HG03175 (cell line): ENCODE results near the gene TSPYL1.

Experiments used
- ATAC-seq: cut with Tn5 transposase; IDR thresholded peaks from one replicate; pipeline ENCODE4 v1.9.1; 2021; ENCODE audit warnings: mild to moderate bottlenecking, moderate library complexity; ENCODE audit not compliant: unreplicated experiment

Gene TSPYL1

GRCh38 chr6:116265041-116265829, 14.5 kb downstream of the TSPYL1 start:
- ATAC-seq = no peak

DNA sequence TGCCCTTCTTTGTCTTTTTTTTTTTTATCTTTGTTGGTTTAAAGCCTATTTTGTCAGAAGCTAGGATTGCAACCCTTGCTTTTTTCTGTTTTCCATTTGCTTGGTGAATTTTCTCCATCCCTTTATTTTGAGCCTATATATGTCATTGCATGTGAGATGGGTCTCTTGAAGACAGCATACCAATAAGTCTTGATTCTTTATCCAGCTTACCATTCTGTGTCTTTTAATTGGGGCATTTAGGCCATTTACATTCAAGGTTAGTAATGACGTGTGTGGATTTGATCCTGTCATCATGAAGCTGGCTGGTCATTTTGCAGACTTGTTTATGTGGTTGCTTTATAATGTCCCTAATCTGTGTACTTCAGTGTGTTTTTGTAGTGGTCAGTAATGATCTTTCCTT, 16.4 kb downstream of the TSPYL1 start:
- no peak for ATAC-seq

DNA sequence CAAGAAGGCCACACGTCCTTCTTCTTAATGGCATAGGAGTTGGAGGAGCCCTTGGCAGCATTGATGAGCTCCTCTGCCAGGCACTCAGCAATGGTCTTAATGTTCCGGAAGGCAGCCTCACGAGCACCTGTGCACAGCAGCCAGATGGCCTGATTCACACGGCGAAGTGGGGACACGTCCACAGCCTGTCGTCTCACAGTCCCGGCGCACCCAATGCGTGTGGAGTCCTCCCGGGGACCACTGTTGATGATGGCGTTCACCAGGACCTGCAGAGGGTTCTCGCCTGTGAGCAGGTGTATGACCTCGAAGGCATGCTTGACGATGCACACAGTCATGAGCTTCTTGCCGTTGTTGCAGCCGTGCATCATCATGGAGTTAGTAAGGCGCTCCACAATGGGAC, 21.2 kb downstream of the TSPYL1 start:
- ATAC-seq = no peak

- no peak for ATAC-seq
Measured at GRCh38 chr6:116256694-116257093, 23.0 kb downstream of the TSPYL1 start.

DNA sequence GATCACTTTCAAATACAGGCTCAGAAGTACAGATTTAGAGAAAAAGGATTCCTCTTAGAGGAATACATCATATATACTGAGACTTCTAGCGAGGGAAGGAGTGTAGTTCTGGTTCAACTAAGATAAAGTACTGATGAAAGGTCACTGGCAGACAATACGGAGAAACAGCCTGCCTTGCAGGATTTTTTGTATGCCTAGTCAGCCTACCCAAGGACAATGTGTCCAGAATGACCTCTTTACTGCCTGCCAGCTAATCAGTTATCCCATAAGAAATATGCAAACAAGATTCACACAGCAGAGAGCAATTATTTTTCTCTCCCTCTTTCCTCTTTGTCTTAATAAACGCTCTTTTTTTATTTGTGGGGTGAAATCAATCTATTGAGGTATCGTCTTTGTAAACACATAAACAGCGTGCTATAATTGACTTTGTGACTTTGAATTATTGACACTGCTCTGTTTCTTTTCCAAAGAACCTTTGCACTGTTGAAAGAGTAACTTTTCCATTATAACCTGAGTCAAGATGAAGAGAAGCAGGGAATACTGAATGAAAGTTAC, 24.4 kb downstream of the TSPYL1 start:
- no peak for ATAC-seq

DNA sequence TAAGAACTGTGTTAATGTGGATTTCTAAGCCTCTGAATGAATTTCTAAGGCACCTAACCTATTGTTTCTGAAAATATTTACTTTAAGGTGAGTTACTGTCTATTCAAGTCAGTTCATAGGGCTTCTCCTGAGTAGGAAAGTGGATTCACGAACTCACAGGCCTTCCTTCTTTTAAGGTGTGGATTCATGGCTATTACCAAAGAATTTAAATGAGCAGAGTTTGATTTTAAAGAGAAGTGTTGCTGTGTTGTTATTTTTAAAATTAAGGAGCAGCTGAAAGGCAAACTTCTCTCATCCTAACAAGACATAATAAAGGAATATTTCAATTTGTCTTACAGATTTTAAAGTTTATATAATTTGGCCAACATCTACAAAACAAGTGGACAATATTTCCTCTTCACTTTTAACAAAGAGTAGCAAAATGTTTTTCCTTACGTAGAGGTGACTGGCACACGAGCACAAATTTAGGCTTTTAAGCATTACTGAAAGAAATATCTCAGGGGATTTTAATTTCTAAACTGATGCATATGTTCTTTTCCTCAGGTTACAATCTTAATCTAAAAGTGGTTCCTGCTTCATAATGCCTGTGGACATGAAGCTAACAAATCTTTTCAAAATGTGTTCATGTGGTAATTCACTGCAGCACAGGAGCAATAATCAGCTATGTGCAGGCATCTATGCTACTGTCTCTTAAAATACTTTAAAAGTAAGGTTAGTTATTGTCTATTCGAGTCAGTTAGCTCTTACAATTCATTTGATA, 25.3 kb downstream of the TSPYL1 start:
- ATAC-seq = peak; percentile 29

GRCh38 chr6:116253505-116254296, 26.0 kb downstream of the TSPYL1 start, which contains the start of gene TSPYL4:
Gene TSPYL4 (minus strand): TSS chr6:116254075. CDS start chr6:116254008, 67 bp downstream.
- ATAC-seq = peak; percentile 100

DNA sequence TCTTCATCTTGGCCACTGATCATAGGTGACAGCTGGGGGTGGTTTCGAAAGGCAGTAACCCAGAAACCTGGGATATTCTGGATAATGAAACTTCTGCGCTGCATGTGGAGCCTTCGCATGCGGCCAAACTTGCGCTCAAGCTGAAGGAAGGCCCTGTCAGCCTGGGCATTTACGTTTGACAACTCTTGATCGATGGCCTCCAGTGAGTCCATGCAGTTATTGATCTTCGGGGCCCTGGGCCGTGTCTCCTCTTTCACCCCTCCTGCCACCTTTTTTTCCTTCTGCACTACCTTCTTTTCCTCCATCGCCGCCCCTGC, 26.6 kb downstream of the TSPYL1 start:
- no peak for ATAC-seq

DNA sequence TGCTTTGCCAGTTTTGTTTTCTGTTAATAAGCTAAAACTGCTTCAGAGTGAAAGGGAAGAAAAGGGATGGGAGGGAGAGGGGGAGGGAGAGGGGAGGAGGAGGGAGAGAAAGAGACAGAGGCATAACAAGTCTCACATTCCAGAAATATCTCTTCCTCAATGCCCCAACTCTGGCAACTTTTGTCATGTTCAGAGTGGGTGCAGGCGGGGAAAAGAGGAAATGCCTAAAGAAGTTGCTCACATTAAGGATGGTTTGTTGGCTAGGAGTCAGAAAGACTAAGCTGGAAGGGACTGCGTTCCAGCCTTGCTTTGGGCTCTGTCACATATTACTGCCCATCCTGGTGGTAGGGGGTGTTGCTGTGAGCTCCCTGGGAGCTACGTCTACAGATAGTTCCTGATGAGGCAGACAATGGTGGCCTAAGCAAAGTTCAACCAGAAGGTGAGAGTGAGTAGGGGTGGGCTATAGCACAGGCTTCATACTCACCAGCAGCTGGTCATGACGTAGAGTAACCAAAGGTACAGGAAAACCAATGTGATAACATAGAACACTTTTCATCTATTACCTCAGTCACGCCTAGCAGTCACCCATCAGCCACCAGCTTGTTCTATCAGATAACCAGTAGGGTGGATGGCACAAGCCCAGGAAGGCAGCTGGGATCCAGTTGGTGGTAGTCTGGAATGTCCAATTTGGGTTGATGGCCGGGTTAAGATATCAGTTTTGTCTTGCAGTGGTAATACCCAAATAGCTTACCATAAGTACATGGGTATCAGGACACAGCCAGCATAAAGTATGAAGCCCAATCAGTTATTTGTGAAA, 28.0 kb downstream of the TSPYL1 start:
- no peak for ATAC-seq

DNA sequence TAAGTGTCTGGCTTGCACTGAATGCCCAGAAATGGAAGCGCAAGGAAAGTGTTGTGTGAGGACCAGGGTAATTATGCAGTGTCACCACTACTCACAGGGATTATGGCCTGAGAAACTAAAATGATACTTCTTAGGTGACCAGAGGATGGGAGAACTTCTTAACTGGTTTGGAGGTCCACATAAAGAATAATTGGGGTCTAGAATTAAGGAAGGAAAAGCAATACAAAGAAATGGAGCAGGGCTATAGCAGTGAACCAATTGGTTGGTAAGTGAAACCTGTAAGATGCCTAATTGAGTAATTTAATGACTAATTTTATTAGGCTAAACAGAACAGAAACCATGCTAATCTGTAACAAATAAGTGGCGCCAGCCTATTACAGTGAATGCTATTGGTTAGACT, 31.2 kb downstream of the TSPYL1 start:
- ATAC-seq = no peak

DNA sequence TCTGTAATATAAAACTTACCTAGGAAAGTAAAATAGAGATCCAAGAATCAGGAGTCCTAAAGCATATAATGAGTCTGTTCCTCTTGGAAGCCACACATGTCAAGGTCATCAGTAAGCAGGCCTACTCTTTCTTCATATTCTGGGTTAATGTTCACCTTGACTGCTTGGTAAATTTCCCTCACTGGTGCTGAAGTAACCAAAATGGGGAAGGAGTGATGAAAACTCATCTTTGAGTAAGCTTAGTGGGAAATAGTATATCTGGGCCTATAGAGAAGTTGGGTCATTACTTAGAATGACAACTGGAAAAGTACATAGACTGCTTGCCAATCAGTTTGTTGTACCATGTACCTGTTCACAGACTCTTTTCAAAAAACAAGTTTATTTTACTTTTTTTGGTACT, 32.4 kb downstream of the TSPYL1 start:
- no peak for ATAC-seq

DNA sequence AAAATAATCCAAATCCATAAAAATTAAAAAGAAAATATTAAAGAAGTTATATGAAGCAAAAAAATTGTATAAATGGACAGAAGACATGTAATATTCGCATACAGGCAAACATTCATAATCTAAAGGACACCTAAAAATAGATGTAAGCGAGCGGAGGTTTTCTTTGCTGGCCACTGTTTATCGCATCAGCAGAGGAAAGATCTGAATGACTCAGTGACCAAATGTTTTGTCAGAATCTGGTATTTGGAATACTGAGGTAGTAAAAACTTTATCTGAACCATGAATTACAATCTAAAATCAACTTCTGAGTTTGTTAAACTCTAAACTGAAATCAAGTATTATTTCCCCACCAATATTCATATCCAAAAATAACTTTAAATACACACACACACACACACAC, 33.6 kb downstream of the TSPYL1 start:
- ATAC-seq = no peak

- no peak for ATAC-seq
Measured at GRCh38 chr6:116244284-116244683, 35.4 kb downstream of the TSPYL1 start.

- ATAC-seq = no peak
Measured at GRCh38 chr6:116239856-116240255, 39.9 kb downstream of the TSPYL1 start.

- ATAC-seq = no peak
Measured at GRCh38 chr6:116239256-116239655, 40.5 kb downstream of the TSPYL1 start.

- no peak for ATAC-seq
Measured at GRCh38 chr6:116238083-116238482, 41.6 kb downstream of the TSPYL1 start.

- ATAC-seq = no peak
Measured at GRCh38 chr6:116234689-116235088, 45.0 kb downstream of the TSPYL1 start.

- ATAC-seq = no peak
Measured at GRCh38 chr6:116229287-116229913, 50.3 kb downstream of the TSPYL1 start.
